Kidney (tissue), 14 donors: ENCODE measurements around the gene SORD. TPM values are rescaled to one million over a fixed set of nuclear protein-coding genes. Genes with fewer than 3 reads are reported as not detected.

Experiments
- DNase-seq, 5 donors: peaks; one replicate each; pipeline ENCODE4 v3.0.0-alpha.2; 2013 to 2020
- FAIRE-seq: peaks from 2 replicates; lab custom pipeline; 2012; peaks lifted over from hg19 to GRCh38; lab: Jason Lieb, UNC
- H3K27ac ChIP-seq, 2 donors: one replicate each; pipeline ENCODE4 v1.7.0; 2013; ENCODE audit warnings: low read depth in 2 of 2, low read length in 2 of 2, inconsistent platforms in 1 of 2
- H3K27me3 ChIP-seq: one replicate; pipeline ENCODE4 v1.7.1; 2013; ENCODE audit warnings: low read length, inconsistent platforms; ENCODE audit not compliant: control insufficient read depth, insufficient read depth
- H3K36me3 ChIP-seq, 3 donors: one replicate each; pipeline versions ENCODE4 v1.7.0 to v1.7.1; 2013; ENCODE audit warnings: low read length in 3 of 3, control low read depth in 1 of 3, inconsistent platforms in 1 of 3; ENCODE audit not compliant: insufficient read depth in 3 of 3, control insufficient read depth in 2 of 3
- H3K4me1 ChIP-seq, 3 donors: one replicate each; pipeline versions ENCODE4 v1.7.0 to v1.7.1; 2013; ENCODE audit warnings: low read length in 3 of 3, inconsistent platforms in 1 of 3, low read depth in 1 of 3; ENCODE audit not compliant: control insufficient read depth in 2 of 3, insufficient read depth in 2 of 3
- H3K4me3 ChIP-seq, 3 donors: one replicate each; pipeline versions ENCODE4 v1.7.0 to v1.8.1; 2013; ENCODE audit warnings: low read length in 3 of 3, control low read depth in 1 of 3, inconsistent platforms in 1 of 3
- H3K9ac ChIP-seq, 3 donors: one replicate each; pipeline versions ENCODE4 v1.7.0 to v1.7.1; 2013; ENCODE audit warnings: low read length in 3 of 3, control low read depth in 1 of 3, inconsistent platforms in 1 of 3
- H3K9me3 ChIP-seq, 3 donors: one replicate each; pipeline versions ENCODE4 v1.7.0 to v1.7.1; 2013; ENCODE audit warnings: low read length in 3 of 3, control low read depth in 1 of 3, inconsistent platforms in 1 of 3; ENCODE audit not compliant: control insufficient read depth in 2 of 3, insufficient read depth in 1 of 3
- CTCF ChIP-seq: IDR thresholded peaks from 3 replicates; pipeline ENCODE4 v1.5.1; 2012; ENCODE audit warnings: mild to moderate bottlenecking, moderate library complexity, borderline replicate concordance; ENCODE audit not compliant: insufficient read depth; ENCODE audit errors: extremely low read depth
- intact Hi-C: fragments of 100-400 bp; cut with DNase I; formaldehyde crosslinking; loops from one replicate; pipeline ENCODE4 v1.11.1; 2022
- polyA plus RNA-seq: library from polyadenylated mRNA; stranded (reverse); fragments of 350-450 nt; fragmentation: Illumina TruSeq; extraction: RNeasy Lipid Tissue Mini Kit (QIAGEN cat#74804); gene quantifications from one replicate; pipeline ENCODE4 v1.2.3, GENCODE V29; 2014; ENCODE audit warnings: low read depth, low replicate concordance; ENCODE audit not compliant: insufficient read depth
- total RNA-seq: library from RNA; stranded (reverse); fragmentation: NEBNext Ultra II Directional; extraction: Animal tissue kit (Norgen Biotek cat#: 25700); gene quantifications from one replicate; pipeline ENCODE4 v1.2.1, GENCODE V29; 2021
- donor health status: control.
- donor health status: control.
- donor health status: control.
- donor health status: control.
- donor health status: control.
- donor health status: DM: yes; HTN: yes; CAD: no.
- donor health status: Normal renal cell carcinoma (clear cell type).

Gene SORD
- total and polyA plus RNA-seq, 2 donors from 2014 or later: 14.2 to 83.0 TPM

DNA sequence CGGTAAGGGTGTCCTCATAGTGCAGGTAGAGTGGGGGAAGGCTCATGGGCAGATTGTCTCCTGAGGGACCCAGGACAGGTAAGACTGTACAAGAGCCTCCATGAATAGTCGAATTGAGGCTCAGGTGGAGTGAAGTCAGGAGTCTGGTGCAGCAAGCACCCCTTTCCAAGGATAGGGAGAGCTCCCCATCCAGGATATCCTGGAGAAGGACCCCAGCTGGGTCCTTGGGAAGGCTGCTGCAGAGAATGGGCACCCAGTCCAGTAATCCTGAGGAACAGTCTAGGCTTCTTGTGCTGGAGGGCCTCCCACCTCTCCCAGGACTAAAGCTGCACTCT, 91.7 kb downstream of the SORD start:
- H3K9ac ChIP-seq: no peak overlapping the region
- peaks cover 62% of the 10 kb centered on the region for H3K27me3 ChIP-seq
- no peak for TF ChIP-seq CTCF
- no peak overlapping the region for H3K4me3 ChIP-seq
- peaks cover 0 to 37% (median 0%) of the 10 kb centered on the region in 3 donors for H3K4me1 ChIP-seq
- intact Hi-C loops: no loop called here
- FAIRE-seq (no peak), DNase-seq (no peak)
- no peak overlapping the region for H3K27ac ChIP-seq
- no peaks in the 10 kb centered on the region for H3K9me3 ChIP-seq
- H3K36me3 ChIP-seq: no peaks in the 10 kb centered on the region

- Histone ChIP-seq H3K9ac (no peak overlapping the region), H3K36me3 (no peaks in the 10 kb centered on the region), H3K27me3 (peaks cover 61% of the 10 kb centered on the region), H3K9me3 (no peaks in the 10 kb centered on the region), H3K4me3 (no peak overlapping the region), H3K4me1 (peaks cover 0 to 37% (median 0%) of the 10 kb centered on the region in 3 donors), H3K27ac (no peak overlapping the region)
- intact Hi-C loops: no loop called here
- no peak for TF ChIP-seq CTCF
- FAIRE-seq: no peak
- DNase-seq: no peak
These were observed 92.4 kb downstream of the SORD start for GRCh38 chr15:45115312-45115820.

DNA sequence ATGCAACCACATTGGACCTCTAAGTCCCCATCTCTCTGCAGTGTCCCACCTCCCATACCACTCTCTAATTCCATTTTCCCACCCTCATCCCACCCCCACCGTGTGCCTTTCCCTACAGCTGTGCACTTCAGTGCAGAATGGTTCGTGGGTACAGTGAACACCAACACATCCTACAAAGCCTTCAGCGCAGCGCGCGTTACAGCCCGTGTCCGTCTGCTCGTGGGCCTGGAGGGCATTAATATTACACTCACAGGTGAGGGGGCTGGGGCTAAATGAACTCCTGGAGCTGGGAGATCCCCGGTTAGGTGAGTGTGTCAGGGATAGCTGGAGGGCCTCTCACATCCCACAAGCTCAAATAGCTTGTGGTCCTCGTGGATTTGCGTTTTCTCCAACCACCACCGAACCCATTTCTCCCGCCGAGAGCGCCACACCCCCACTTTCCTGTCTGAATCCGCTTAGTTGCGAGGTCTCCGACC, 93.0 kb downstream of the SORD start:
- Histone ChIP-seq H3K27me3 (peaks cover 57% of the 10 kb centered on the region), H3K36me3 (no peaks in the 10 kb centered on the region), H3K9me3 (no peaks in the 10 kb centered on the region), H3K9ac (no peak overlapping the region), H3K27ac (no peak overlapping the region), H3K4me1 (peaks cover 0 to 37% (median 0%) of the 10 kb centered on the region in 3 donors), H3K4me3 (no peak overlapping the region)
- FAIRE-seq (no peak), DNase-seq (no peak)
- intact Hi-C loops: no loop called here
- no peak for TF ChIP-seq CTCF
